Measurements from ENCODE around the gene RASGEF1B. TPM values are rescaled to one million over a fixed set of nuclear protein-coding genes. Genes with fewer than 3 reads are reported as not detected.

RASGEF1B gene
- total RNA-seq, 6 experiments from 2014 or later, result 22.9 to 51.9 (median 25.8) TPM

- ATAC-seq (peak in 3 of 4 donors; percentile 10 to 25 (median 12)), DNase-seq (peak in 1 of 3 donors; percentile 65)
- Histone ChIP-seq H3K36me3 (no peaks in the 10 kb centered on the region), H3K27me3 (no peaks in the 10 kb centered on the region), H3K4me1 (peaks cover 0 to 62% (median 23%) of the 10 kb centered on the region in 4 donors), H3K9me3 (no peaks in the 10 kb centered on the region), H3K4me3 (peak overlapping the region in 2 of 3 donors; percentile 1 to 17), H3K27ac (peak overlapping the region; percentile 29 to 100 (median 97))
- intact Hi-C loops (cut with DNase I), result no loop called here
- WGBS (ENCODE audit: insufficient coverage, low coverage, low lambda C conversion rate, missing lambda C conversion rate), result 14% methylated on average over 5 of the region's 5 CpGs
- peak; percentile 84 to 98 (median 89) for TF ChIP-seq CTCF (IDR thresholded peaks at IDR 0.05)
- no peak for TF ChIP-seq POLR2A (IDR thresholded peaks at IDR 0.05)
Measured at GRCh38 chr4:81466841-81467671, 4.7 kb downstream of the RASGEF1B start.

GRCh38 chr4:81465406-81466340, 6.0 kb downstream of the RASGEF1B start:
- no peaks in the 10 kb centered on the region for H3K27me3 ChIP-seq
- H3K36me3 ChIP-seq, result no peaks in the 10 kb centered on the region
- peaks cover 0 to 69% (median 23%) of the 10 kb centered on the region in 4 donors for H3K4me1 ChIP-seq
- H3K9me3 ChIP-seq, result no peaks in the 10 kb centered on the region
- intact Hi-C loops (cut with DNase I), result no loop called here
- WGBS (ENCODE audit: insufficient coverage, low coverage, low lambda C conversion rate, missing lambda C conversion rate), result 19% methylated on average over 8 of the region's 8 CpGs
- DNase-seq (no peak), ATAC-seq (peak in 3 of 4 donors; percentile 7 to 51 (median 10))
- H3K4me3 ChIP-seq, result peak overlapping the region; percentile 4 to 10 (median 5)
- peak; percentile 10 for TF ChIP-seq POLR2A (IDR thresholded peaks at IDR 0.05)
- no peak for TF ChIP-seq CTCF (IDR thresholded peaks at IDR 0.05)
- H3K27ac ChIP-seq, result peak overlapping the region; percentile 29 to 100 (median 97)

GRCh38 chr4:81460834-81461233, 10.9 kb downstream of the RASGEF1B start:
- 70% methylated on average over 2 of the region's 3 CpGs for WGBS (ENCODE audit: insufficient coverage, low coverage, low lambda C conversion rate, missing lambda C conversion rate)
- TF ChIP-seq CTCF (IDR thresholded peaks at IDR 0.05), result no peak
- TF ChIP-seq POLR2A (IDR thresholded peaks at IDR 0.05), result no peak
- ATAC-seq (no peak), DNase-seq (no peak)
- Histone ChIP-seq H3K4me1 (peaks cover 0 to 48% (median 15%) of the 10 kb centered on the region in 4 donors), H3K4me3 (no peak overlapping the region), H3K27me3 (no peaks in the 10 kb centered on the region), H3K36me3 (peaks cover 0 to 38% (median 25%) of the 10 kb centered on the region in 4 donors), H3K9me3 (no peaks in the 10 kb centered on the region), H3K27ac (no peak overlapping the region)
- intact Hi-C loops (cut with DNase I), result no loop called here

GRCh38 chr4:81460191-81460701, 11.5 kb downstream of the RASGEF1B start:
- WGBS (ENCODE audit: insufficient coverage, low coverage, low lambda C conversion rate, missing lambda C conversion rate), result 80% methylated on average over 1 of the region's 5 CpGs
- Histone ChIP-seq H3K4me3 (no peak overlapping the region), H3K4me1 (peaks cover 0 to 42% (median 12%) of the 10 kb centered on the region in 4 donors), H3K36me3 (peaks cover 0 to 44% (median 28%) of the 10 kb centered on the region in 4 donors), H3K27ac (no peak overlapping the region), H3K9me3 (no peaks in the 10 kb centered on the region), H3K27me3 (no peaks in the 10 kb centered on the region)
- peak in 2 of 4 donors; percentile 26 to 27 for ATAC-seq
- intact Hi-C loops (cut with DNase I), result no loop called here
- no peak for TF ChIP-seq POLR2A (IDR thresholded peaks at IDR 0.05)
- TF ChIP-seq CTCF (IDR thresholded peaks at IDR 0.05), result no peak
- no peak for DNase-seq

Measured in right lobe of liver (tissue), 6 donors.